ENCODE data around the gene STXBP6.
"Not testable (repeated sequence)": the region's sequence is repeated elsewhere in the genome, so short reads cannot be mapped to it uniquely, and the experiment has no call there.

The STXBP6 gene

GRCh38 chr14:24839617-24840203, 210.2 kb downstream of the STXBP6 start:
- H3K4me3 Mint-ChIP-seq = no peak overlapping the region
- no peaks in the 10 kb centered on the region for H3K36me3 Mint-ChIP-seq (ENCODE audit: low read depth)
- no peak overlapping the region for H3K27ac Mint-ChIP-seq
- no peaks in the 10 kb centered on the region for H3K4me1 Mint-ChIP-seq (ENCODE audit: low read depth)
- no peaks in the 10 kb centered on the region for H3K9me3 Mint-ChIP-seq
- peaks cover 7% of the 10 kb centered on the region for H3K27me3 Mint-ChIP-seq

GRCh38 chr14:24838945-24839616, 210.9 kb downstream of the STXBP6 start:
- Mint-ChIP-seq H3K4me1 (ENCODE audit: low read depth) (no peaks in the 10 kb centered on the region), H3K36me3 (ENCODE audit: low read depth) (no peaks in the 10 kb centered on the region), H3K9me3 (no peaks in the 10 kb centered on the region), H3K4me3 (no peak overlapping the region), H3K27me3 (peaks cover 12% of the 10 kb centered on the region), H3K27ac (no peak overlapping the region)

GRCh38 chr14:24837280-24838046, 212.5 kb downstream of the STXBP6 start:
- Mint-ChIP-seq H3K36me3 (ENCODE audit: low read depth) (no peaks in the 10 kb centered on the region), H3K9me3 (no peaks in the 10 kb centered on the region), H3K4me3 (no peak overlapping the region), H3K4me1 (ENCODE audit: low read depth) (no peaks in the 10 kb centered on the region), H3K27ac (no peak overlapping the region), H3K27me3 (peaks cover 19% of the 10 kb centered on the region)

GRCh38 chr14:24836324-24836723, 213.6 kb downstream of the STXBP6 start:
- not testable (repeated sequence) for H3K9me3 Mint-ChIP-seq; H3K4me1 Mint-ChIP-seq (ENCODE audit: low read depth); H3K36me3 Mint-ChIP-seq (ENCODE audit: low read depth); H3K4me3 Mint-ChIP-seq; H3K27ac Mint-ChIP-seq
- H3K27me3 Mint-ChIP-seq = peaks cover 23% of the 10 kb centered on the region

GRCh38 chr14:24834956-24835355, 215.0 kb downstream of the STXBP6 start:
- Mint-ChIP-seq H3K4me3 (no peak overlapping the region), H3K36me3 (ENCODE audit: low read depth) (no peaks in the 10 kb centered on the region), H3K4me1 (ENCODE audit: low read depth) (no peaks in the 10 kb centered on the region), H3K27ac (no peak overlapping the region), H3K27me3 (peaks cover 23% of the 10 kb centered on the region), H3K9me3 (no peaks in the 10 kb centered on the region)

- Mint-ChIP-seq H3K27ac (no peak overlapping the region), H3K4me1 (ENCODE audit: low read depth) (no peaks in the 10 kb centered on the region), H3K9me3 (no peaks in the 10 kb centered on the region), H3K36me3 (ENCODE audit: low read depth) (no peaks in the 10 kb centered on the region), H3K27me3 (peaks cover 17% of the 10 kb centered on the region), H3K4me3 (no peak overlapping the region)
Measured at GRCh38 chr14:24833385-24833784, 216.6 kb downstream of the STXBP6 start.

GRCh38 chr14:24831677-24832076, 218.3 kb downstream of the STXBP6 start:
- Mint-ChIP-seq H3K27me3 (peaks cover 25% of the 10 kb centered on the region), H3K36me3 (ENCODE audit: low read depth) (no peaks in the 10 kb centered on the region), H3K4me3 (no peak overlapping the region), H3K27ac (no peak overlapping the region), H3K9me3 (no peaks in the 10 kb centered on the region), H3K4me1 (ENCODE audit: low read depth) (no peaks in the 10 kb centered on the region)

- H3K27ac Mint-ChIP-seq = no peak overlapping the region
- no peaks in the 10 kb centered on the region for H3K4me1 Mint-ChIP-seq (ENCODE audit: low read depth)
- no peaks in the 10 kb centered on the region for H3K9me3 Mint-ChIP-seq
- no peaks in the 10 kb centered on the region for H3K36me3 Mint-ChIP-seq (ENCODE audit: low read depth)
- no peak overlapping the region for H3K4me3 Mint-ChIP-seq
- H3K27me3 Mint-ChIP-seq = peaks cover 27% of the 10 kb centered on the region
Measured at GRCh38 chr14:24829862-24830261, 220.1 kb downstream of the STXBP6 start.

GRCh38 chr14:24828486-24828885, 221.5 kb downstream of the STXBP6 start:
- H3K27me3 Mint-ChIP-seq = peaks cover 24% of the 10 kb centered on the region
- H3K4me3 Mint-ChIP-seq = no peak overlapping the region
- no peaks in the 10 kb centered on the region for H3K9me3 Mint-ChIP-seq
- H3K36me3 Mint-ChIP-seq (ENCODE audit: low read depth) = no peaks in the 10 kb centered on the region
- no peak overlapping the region for H3K27ac Mint-ChIP-seq
- no peaks in the 10 kb centered on the region for H3K4me1 Mint-ChIP-seq (ENCODE audit: low read depth)

- Mint-ChIP-seq H3K27ac (no peak overlapping the region), H3K9me3 (no peaks in the 10 kb centered on the region), H3K4me1 (ENCODE audit: low read depth) (no peaks in the 10 kb centered on the region), H3K36me3 (ENCODE audit: low read depth) (no peaks in the 10 kb centered on the region), H3K4me3 (no peak overlapping the region), H3K27me3 (peaks cover 27% of the 10 kb centered on the region)
Measured at GRCh38 chr14:24826390-24826789, 223.6 kb downstream of the STXBP6 start.

- H3K36me3 Mint-ChIP-seq (ENCODE audit: low read depth) = no peaks in the 10 kb centered on the region
- H3K4me1 Mint-ChIP-seq (ENCODE audit: low read depth) = no peaks in the 10 kb centered on the region
- no peaks in the 10 kb centered on the region for H3K9me3 Mint-ChIP-seq
- peaks cover 26% of the 10 kb centered on the region for H3K27me3 Mint-ChIP-seq
- H3K4me3 Mint-ChIP-seq = no peak overlapping the region
- H3K27ac Mint-ChIP-seq = no peak overlapping the region
Measured at GRCh38 chr14:24820616-24821015, 229.3 kb downstream of the STXBP6 start.

- Mint-ChIP-seq H3K4me1 (ENCODE audit: low read depth) (no peaks in the 10 kb centered on the region), H3K27ac (no peak overlapping the region), H3K4me3 (no peak overlapping the region), H3K9me3 (no peaks in the 10 kb centered on the region), H3K36me3 (ENCODE audit: low read depth) (no peaks in the 10 kb centered on the region), H3K27me3 (peaks cover 21% of the 10 kb centered on the region)
Measured at GRCh38 chr14:24818823-24819341, 231.1 kb downstream of the STXBP6 start.

- Mint-ChIP-seq H3K27ac (no peak overlapping the region), H3K4me3 (no peak overlapping the region), H3K9me3 (no peaks in the 10 kb centered on the region), H3K4me1 (ENCODE audit: low read depth) (no peaks in the 10 kb centered on the region), H3K27me3 (peaks cover 27% of the 10 kb centered on the region), H3K36me3 (ENCODE audit: low read depth) (no peaks in the 10 kb centered on the region)
Measured at GRCh38 chr14:24818058-24818822, 231.7 kb downstream of the STXBP6 start.

GRCh38 chr14:24817212-24818057, 232.5 kb downstream of the STXBP6 start:
- H3K4me3 Mint-ChIP-seq = no peak overlapping the region
- H3K9me3 Mint-ChIP-seq = no peaks in the 10 kb centered on the region
- H3K4me1 Mint-ChIP-seq (ENCODE audit: low read depth) = no peaks in the 10 kb centered on the region
- H3K27ac Mint-ChIP-seq = no peak overlapping the region
- H3K27me3 Mint-ChIP-seq = peaks cover 27% of the 10 kb centered on the region
- H3K36me3 Mint-ChIP-seq (ENCODE audit: low read depth) = no peaks in the 10 kb centered on the region

Data from stimulated activated naive CD8-positive, alpha-beta T cell treated with anti-CD3 and anti-CD28 coated beads, Interleukin-15, Interleukin-2, amounts not matched to agents 100 ng/mL and 50 ng/mL, for 24 hours (primary cell).